Neural crest cell (in vitro differentiated cells): ENCODE data around the gene PZP. TPM values are rescaled to one million over a fixed set of nuclear protein-coding genes. Genes with fewer than 3 reads are reported as not detected.
A peak's percentile ranks its signal among the peaks of the same experiment; 100 is the strongest.

Source experiments
- DNase-seq: peaks from one replicate; pipeline ENCODE4 v3.0.0; 2021; ENCODE audit warnings: low read depth, mixed read lengths, low spot score
- H3K27ac Mint-ChIP-seq: one replicate; pipeline ENCODE4 v1.8.0; 2021; ENCODE audit warnings: mild to moderate bottlenecking, mixed read lengths; ENCODE audit not compliant: unreplicated experiment
- H3K27me3 Mint-ChIP-seq: 2 replicates; pipeline ENCODE4 v1.8.0; 2021; ENCODE audit warnings: low read depth, mild to moderate bottlenecking, mixed read lengths
- H3K36me3 Mint-ChIP-seq: 2 replicates; pipeline ENCODE4 v1.8.0; 2021; ENCODE audit warnings: low read depth, mild to moderate bottlenecking, mixed read lengths
- H3K4me1 Mint-ChIP-seq: 2 replicates; pipeline ENCODE4 v1.8.0; 2021; ENCODE audit warnings: mixed read lengths
- H3K4me3 Mint-ChIP-seq: one replicate; pipeline ENCODE4 v1.8.0; 2021; ENCODE audit warnings: mild to moderate bottlenecking, mixed read lengths
- H3K9me3 Mint-ChIP-seq: 2 replicates; pipeline ENCODE4 v1.8.0; 2021; ENCODE audit warnings: mixed read lengths
- CTCF ChIP-seq: fragments of 200-600 bp; sonication (generic); conservative IDR thresholded peaks from 2 replicates; pipeline ENCODE4 v1.5.0; 2021; ENCODE audit warnings: antibody characterized with exemption, mild to moderate bottlenecking
- total RNA-seq: library from RNA; stranded (reverse); gene quantifications from 2 replicates; pipeline ENCODE4 v1.2.1, GENCODE V29; 2021

The PZP gene
- total RNA-seq, 1 donor from 2014 or later, result not detected

GRCh38 chr12:9252256-9252655 lies 44.1 kb upstream of the PZP start:
- Mint-ChIP-seq H3K4me3 (no peak overlapping the region), H3K27ac (no peak overlapping the region), H3K27me3 (peaks cover 2% of the 10 kb centered on the region), H3K36me3 (peaks cover 4% of the 10 kb centered on the region), H3K4me1 (no peaks in the 10 kb centered on the region), H3K9me3 (peaks cover 14% of the 10 kb centered on the region)
- DNase-seq, result no peak
- TF ChIP-seq CTCF, result no peak

GRCh38 chr12:9248435-9248834 lies 40.2 kb upstream of the PZP start:
- TF ChIP-seq CTCF, result no peak
- Mint-ChIP-seq H3K36me3 (peaks cover 4% of the 10 kb centered on the region), H3K4me1 (peaks cover 10% of the 10 kb centered on the region), H3K9me3 (peaks cover 14% of the 10 kb centered on the region), H3K27me3 (peaks cover 1% of the 10 kb centered on the region), H3K27ac (no peak overlapping the region), H3K4me3 (no peak overlapping the region)
- DNase-seq, result no peak

- peaks cover 4% of the 10 kb centered on the region for H3K36me3 Mint-ChIP-seq
- no peak overlapping the region for H3K4me3 Mint-ChIP-seq
- peaks cover 2% of the 10 kb centered on the region for H3K9me3 Mint-ChIP-seq
- H3K27ac Mint-ChIP-seq, result peak overlapping the region; percentile 69
- TF ChIP-seq CTCF, result no peak
- H3K4me1 Mint-ChIP-seq, result peaks cover 10% of the 10 kb centered on the region
- H3K27me3 Mint-ChIP-seq, result no peaks in the 10 kb centered on the region
- no peak for DNase-seq
These were observed 36.7 kb upstream of the PZP start for GRCh38 chr12:9244894-9245293.

GRCh38 chr12:9243999-9244649 lies 35.9 kb upstream of the PZP start:
- Mint-ChIP-seq H3K36me3 (peaks cover 3% of the 10 kb centered on the region), H3K4me1 (peaks cover 10% of the 10 kb centered on the region), H3K27ac (peak overlapping the region; percentile 46), H3K27me3 (no peaks in the 10 kb centered on the region), H3K4me3 (no peak overlapping the region), H3K9me3 (no peaks in the 10 kb centered on the region)
- no peak for DNase-seq
- no peak for TF ChIP-seq CTCF

- peaks cover 10% of the 10 kb centered on the region for H3K4me1 Mint-ChIP-seq
- DNase-seq, result no peak
- TF ChIP-seq CTCF, result no peak
- H3K27ac Mint-ChIP-seq, result no peak overlapping the region
- H3K4me3 Mint-ChIP-seq, result no peak overlapping the region
- peaks cover 3% of the 10 kb centered on the region for H3K36me3 Mint-ChIP-seq
- H3K9me3 Mint-ChIP-seq, result no peaks in the 10 kb centered on the region
- no peaks in the 10 kb centered on the region for H3K27me3 Mint-ChIP-seq
These were observed 33.1 kb upstream of the PZP start for GRCh38 chr12:9241301-9241700.
